CD4-positive, alpha-beta memory T cell (primary cell): ENCODE results near the gene MIOX. TPM values are rescaled to one million over a fixed set of nuclear protein-coding genes. Genes with fewer than 3 reads are reported as not detected.

Experiments
- polyA plus RNA-seq, 2 donors: library from polyadenylated mRNA; unstranded; fragments of 300-500 nt; fragmentation: Illumina TruSeq; gene quantifications; one replicate each; pipeline ENCODE4 v1.2.3, GENCODE V29; 2021
- total RNA-seq, 2 experiments: library from RNA; stranded (reverse); gene quantifications; one replicate each; pipeline ENCODE4 v1.2.3, GENCODE V29; 2021

Gene MIOX
- total and polyA plus RNA-seq, 4 experiments from 2014 or later, result not detected

Other genes with a start within 250 kb of the MIOX start
- 100 to 1,000 TPM; 132 to 133 TPM for gene TUBGCP6, start 241.8 kb upstream of the MIOX start, total RNA-seq
- 10 to 100 TPM; 16.5 to 20.5 TPM for gene TUBGCP6, start 241.8 kb upstream of the MIOX start, polyA plus RNA-seq
- gene HDAC10, start 235.6 kb upstream of the MIOX start, total RNA-seq, result 100 to 1,000 TPM; 141 to 151 TPM
- gene HDAC10, start 235.6 kb upstream of the MIOX start, polyA plus RNA-seq, result 1 to 10 TPM; 3.8 to 6.8 TPM
- gene MAPK12, start 225.2 kb upstream of the MIOX start, total RNA-seq, result 1 to 10 TPM; 2.9 TPM
- under 1 TPM in 1 of 2 donors, not detected in 1; 0.05 TPM for gene MAPK12, start 225.2 kb upstream of the MIOX start, polyA plus RNA-seq
- 1 to 10 TPM; 1.6 to 1.7 TPM for gene MAPK11, start 216.5 kb upstream of the MIOX start, total RNA-seq
- under 1 TPM; 0.10 to 0.54 TPM for gene MAPK11, start 216.5 kb upstream of the MIOX start, polyA plus RNA-seq
- 1 to 10 TPM; 2.8 to 4.6 TPM for gene PLXNB2, start 179.2 kb upstream of the MIOX start, total RNA-seq
- under 1 TPM in 1 of 2 donors, not detected in 1; 0.40 TPM for gene PLXNB2, start 179.2 kb upstream of the MIOX start, polyA plus RNA-seq
- gene DENND6B, start 159.8 kb upstream of the MIOX start, total RNA-seq, result 1 to 10 TPM; 1.5 to 2.4 TPM
- gene DENND6B, start 159.8 kb upstream of the MIOX start, polyA plus RNA-seq, result under 1 TPM; 0.22 to 0.36 TPM
- 10 to 100 TPM; 80.1 to 91.2 TPM for gene PPP6R2, start 143.5 kb upstream of the MIOX start, total RNA-seq
- gene PPP6R2, start 143.5 kb upstream of the MIOX start, polyA plus RNA-seq, result 10 to 100 TPM; 13.3 to 27.7 TPM
- 100 to 1,000 TPM; 217 to 221 TPM for gene SBF1, start 11.8 kb upstream of the MIOX start, total RNA-seq
- gene SBF1, start 11.8 kb upstream of the MIOX start, polyA plus RNA-seq, result 10 to 100 TPM; 13.2 to 42.9 TPM
- gene ADM2, start 5.3 kb upstream of the MIOX start, total RNA-seq, result 1 to 10 TPM; 4.4 to 4.5 TPM
- under 1 TPM; 0.07 to 0.48 TPM for gene ADM2, start 5.3 kb upstream of the MIOX start, polyA plus RNA-seq
- gene LMF2, start 20.8 kb downstream of the MIOX start, total RNA-seq, result 100 to 1,000 TPM; 152 to 155 TPM
- 10 to 100 TPM; 21.7 to 33.8 TPM for gene LMF2, start 20.8 kb downstream of the MIOX start, polyA plus RNA-seq
- 10 to 100 TPM; 81.1 to 81.8 TPM for gene NCAPH2, start 21.4 kb downstream of the MIOX start, total RNA-seq
- gene NCAPH2, start 21.4 kb downstream of the MIOX start, polyA plus RNA-seq, result 10 to 100 TPM; 36.4 to 36.9 TPM
- not detected for gene SCO2, start 38.7 kb downstream of the MIOX start, total RNA-seq
- 1 to 10 TPM; 3.6 to 8.1 TPM for gene SCO2, start 38.7 kb downstream of the MIOX start, polyA plus RNA-seq
- 10 to 100 TPM; 15.7 to 18.0 TPM for gene TYMP, start 43.2 kb downstream of the MIOX start, total RNA-seq
- 10 to 100 TPM; 22.0 to 30.9 TPM for gene TYMP, start 43.2 kb downstream of the MIOX start, polyA plus RNA-seq
- gene KLHDC7B, start 59.0 kb downstream of the MIOX start, total RNA-seq, result 1 to 10 TPM; 7.0 to 7.5 TPM
- 1 to 10 TPM; 4.3 to 7.5 TPM for gene KLHDC7B, start 59.0 kb downstream of the MIOX start, polyA plus RNA-seq
- not detected for gene SYCE3, start 76.1 kb downstream of the MIOX start, total RNA-seq
- gene SYCE3, start 76.1 kb downstream of the MIOX start, polyA plus RNA-seq, result under 1 TPM in 1 of 2 donors, not detected in 1; 0.83 TPM
- 10 to 100 TPM; 68.0 to 70.0 TPM for gene CPT1B, start 91.6 kb downstream of the MIOX start, total RNA-seq
- gene CPT1B, start 91.6 kb downstream of the MIOX start, polyA plus RNA-seq, result 1 to 10 TPM in 1 of 2 donors, not detected in 1; 2.3 TPM
- 100 to 1,000 TPM; 178 to 196 TPM for gene CHKB, start 96.0 kb downstream of the MIOX start, total RNA-seq
- gene CHKB, start 96.0 kb downstream of the MIOX start, polyA plus RNA-seq, result 10 to 100 TPM; 30.7 to 40.3 TPM
- gene MAPK8IP2, start 113.9 kb downstream of the MIOX start, total RNA-seq, result under 1 TPM; 0.22 to 0.49 TPM
- gene MAPK8IP2, start 113.9 kb downstream of the MIOX start, polyA plus RNA-seq, result not detected
- gene ARSA, start 141.3 kb downstream of the MIOX start, total RNA-seq, result 10 to 100 TPM; 83.2 to 86.8 TPM
- gene ARSA, start 141.3 kb downstream of the MIOX start, polyA plus RNA-seq, result 10 to 100 TPM in 1 of 2 donors, 1 to 10 TPM in 1; 7.8 to 13.0 TPM
- gene SHANK3, start 186.0 kb downstream of the MIOX start, total RNA-seq, result not detected
- not detected for gene SHANK3, start 186.0 kb downstream of the MIOX start, polyA plus RNA-seq